Measurements from ENCODE around the gene MED7.

The MED7 gene

GRCh38 chr5:157106630-157107461 lies 35.8 kb downstream of the MED7 start:
- DNase-seq (ENCODE audit: low spot score), result no peak

- no peak for DNase-seq (ENCODE audit: low spot score)
These were observed 42.5 kb downstream of the MED7 start for GRCh38 chr5:157100140-157100679.

GRCh38 chr5:157088342-157088990 lies 54.2 kb downstream of the MED7 start:
- DNase-seq (ENCODE audit: low spot score), result no peak

Measured in hematopoietic multipotent progenitor cell treated with erythropoietin and hydrocortisone succinate and interleukin-3 and kit ligand, for 15 days (in vitro differentiated cells).